ENCODE results near the gene ATP6V0A4.
"Not testable (repeated sequence)": the region's sequence is repeated elsewhere in the genome, so short reads cannot be mapped to it uniquely, and the experiment has no call there.

The ATP6V0A4 gene

GRCh38 chr7:138809346-138809745, 11.3 kb upstream of the ATP6V0A4 start:
- Histone ChIP-seq H3K4me3 (ENCODE audit: low read depth in 1 of 5, low read length in 5 of 5) (no peak overlapping the region), H3K4me1 (ENCODE audit: control insufficient read depth in 5 of 5, insufficient read depth in 5 of 5, low read length in 5 of 5) (no peaks in the 10 kb centered on the region), H3K9ac (ENCODE audit: low read length in 5 of 5) (no peak overlapping the region), H3K27me3 (ENCODE audit: control insufficient read depth in 5 of 5, insufficient read depth in 4 of 5, low read length in 5 of 5) (no peaks in the 10 kb centered on the region), H3K36me3 (ENCODE audit: control insufficient read depth in 5 of 5, insufficient read depth in 5 of 5, low read length in 5 of 5) (no peaks in the 10 kb centered on the region), H3K27ac (ENCODE audit: low read depth, low read length) (no peak overlapping the region), H3K9me3 (ENCODE audit: control insufficient read depth in 5 of 5, low read length in 5 of 5) (peaks cover 0 to 8% (median 4%) of the 10 kb centered on the region in 5 donors)

DNA sequence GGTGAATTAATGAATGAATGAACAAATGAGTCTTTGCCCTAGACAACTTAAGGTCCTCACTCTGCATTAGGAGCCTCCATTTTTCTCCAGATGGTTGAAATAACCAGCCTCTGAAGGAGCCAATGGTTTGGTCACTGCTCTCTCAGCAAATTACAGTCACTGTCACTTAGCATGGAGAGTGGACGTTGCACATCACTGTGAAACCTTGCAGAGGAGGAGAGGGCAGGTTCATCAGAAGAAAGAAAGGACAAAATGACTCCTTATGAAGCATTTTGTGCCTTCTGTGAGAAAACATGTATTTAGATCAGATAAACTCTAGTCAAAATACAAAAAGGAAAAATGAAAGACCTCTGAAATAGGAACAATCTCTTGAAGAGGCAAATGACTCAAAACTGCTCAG, 6.6 kb upstream of the ATP6V0A4 start:
- H3K27me3 ChIP-seq (ENCODE audit: control insufficient read depth in 5 of 5, insufficient read depth in 4 of 5, low read length in 5 of 5) = peaks cover 0 to 3% (median 0%) of the 10 kb centered on the region in 5 donors
- H3K9me3 ChIP-seq (ENCODE audit: control insufficient read depth in 5 of 5, low read length in 5 of 5) = peaks cover 0 to 6% (median 4%) of the 10 kb centered on the region in 5 donors
- H3K36me3 ChIP-seq (ENCODE audit: control insufficient read depth in 5 of 5, insufficient read depth in 5 of 5, low read length in 5 of 5) = no peaks in the 10 kb centered on the region
- H3K4me1 ChIP-seq (ENCODE audit: control insufficient read depth in 5 of 5, insufficient read depth in 5 of 5, low read length in 5 of 5) = no peaks in the 10 kb centered on the region
- no peak overlapping the region for H3K27ac ChIP-seq (ENCODE audit: low read depth, low read length)
- H3K9ac ChIP-seq (ENCODE audit: low read length in 5 of 5) = no peak overlapping the region
- no peak overlapping the region for H3K4me3 ChIP-seq (ENCODE audit: low read depth in 1 of 5, low read length in 5 of 5)

- Histone ChIP-seq H3K9me3 (ENCODE audit: control insufficient read depth in 5 of 5, low read length in 5 of 5) (peaks cover 0 to 4% (median 3%) of the 10 kb centered on the region in 5 donors), H3K27me3 (ENCODE audit: control insufficient read depth in 5 of 5, insufficient read depth in 4 of 5, low read length in 5 of 5) (peaks cover 0 to 8% (median 1%) of the 10 kb centered on the region in 5 donors), H3K27ac (ENCODE audit: low read depth, low read length) (no peak overlapping the region), H3K36me3 (ENCODE audit: control insufficient read depth in 5 of 5, insufficient read depth in 5 of 5, low read length in 5 of 5) (no peaks in the 10 kb centered on the region), H3K4me1 (ENCODE audit: control insufficient read depth in 5 of 5, insufficient read depth in 5 of 5, low read length in 5 of 5) (no peaks in the 10 kb centered on the region), H3K9ac (ENCODE audit: low read length in 5 of 5) (no peak overlapping the region), H3K4me3 (ENCODE audit: low read depth in 1 of 5, low read length in 5 of 5) (no peak overlapping the region)
These were observed 4.7 kb upstream of the ATP6V0A4 start for GRCh38 chr7:138802706-138803105.

- Histone ChIP-seq H3K4me1 (ENCODE audit: control insufficient read depth in 5 of 5, insufficient read depth in 5 of 5, low read length in 5 of 5) (no peaks in the 10 kb centered on the region), H3K27me3 (ENCODE audit: control insufficient read depth in 5 of 5, insufficient read depth in 4 of 5, low read length in 5 of 5) (peaks cover 0 to 10% (median 4%) of the 10 kb centered on the region in 5 donors), H3K27ac (ENCODE audit: low read depth, low read length) (no peak overlapping the region), H3K9me3 (ENCODE audit: control insufficient read depth in 5 of 5, low read length in 5 of 5) (no peaks in the 10 kb centered on the region), H3K36me3 (ENCODE audit: control insufficient read depth in 5 of 5, insufficient read depth in 5 of 5, low read length in 5 of 5) (no peaks in the 10 kb centered on the region), H3K9ac (ENCODE audit: low read length in 5 of 5) (no peak overlapping the region), H3K4me3 (ENCODE audit: low read depth in 1 of 5, low read length in 5 of 5) (no peak overlapping the region)
These were observed 3.3 kb upstream of the ATP6V0A4 start for GRCh38 chr7:138801256-138801655.

GRCh38 chr7:138799336-138800000, 1.5 kb upstream of the ATP6V0A4 start:
- no peak overlapping the region for H3K27ac ChIP-seq (ENCODE audit: low read depth, low read length)
- no peaks in the 10 kb centered on the region for H3K4me1 ChIP-seq (ENCODE audit: control insufficient read depth in 5 of 5, insufficient read depth in 5 of 5, low read length in 5 of 5)
- H3K27me3 ChIP-seq (ENCODE audit: control insufficient read depth in 5 of 5, insufficient read depth in 4 of 5, low read length in 5 of 5) = peaks cover 0 to 10% (median 7%) of the 10 kb centered on the region in 5 donors
- H3K4me3 ChIP-seq (ENCODE audit: low read depth in 1 of 5, low read length in 5 of 5) = no peak overlapping the region
- H3K36me3 ChIP-seq (ENCODE audit: control insufficient read depth in 5 of 5, insufficient read depth in 5 of 5, low read length in 5 of 5) = no peaks in the 10 kb centered on the region
- H3K9me3 ChIP-seq (ENCODE audit: control insufficient read depth in 5 of 5, low read length in 5 of 5) = no peaks in the 10 kb centered on the region
- no peak overlapping the region for H3K9ac ChIP-seq (ENCODE audit: low read length in 5 of 5)

- Histone ChIP-seq H3K36me3 (ENCODE audit: control insufficient read depth in 5 of 5, insufficient read depth in 5 of 5, low read length in 5 of 5) (no peaks in the 10 kb centered on the region), H3K9me3 (ENCODE audit: control insufficient read depth in 5 of 5, low read length in 5 of 5) (no peaks in the 10 kb centered on the region), H3K27me3 (ENCODE audit: control insufficient read depth in 5 of 5, insufficient read depth in 4 of 5, low read length in 5 of 5) (peaks cover 0 to 10% (median 7%) of the 10 kb centered on the region in 5 donors), H3K9ac (ENCODE audit: low read length in 5 of 5) (no peak overlapping the region), H3K27ac (ENCODE audit: low read depth, low read length) (no peak overlapping the region), H3K4me1 (ENCODE audit: control insufficient read depth in 5 of 5, insufficient read depth in 5 of 5, low read length in 5 of 5) (no peaks in the 10 kb centered on the region), H3K4me3 (ENCODE audit: low read depth in 1 of 5, low read length in 5 of 5) (no peak overlapping the region)
These were observed 840 bp upstream of the ATP6V0A4 start for GRCh38 chr7:138798836-138799235.

DNA sequence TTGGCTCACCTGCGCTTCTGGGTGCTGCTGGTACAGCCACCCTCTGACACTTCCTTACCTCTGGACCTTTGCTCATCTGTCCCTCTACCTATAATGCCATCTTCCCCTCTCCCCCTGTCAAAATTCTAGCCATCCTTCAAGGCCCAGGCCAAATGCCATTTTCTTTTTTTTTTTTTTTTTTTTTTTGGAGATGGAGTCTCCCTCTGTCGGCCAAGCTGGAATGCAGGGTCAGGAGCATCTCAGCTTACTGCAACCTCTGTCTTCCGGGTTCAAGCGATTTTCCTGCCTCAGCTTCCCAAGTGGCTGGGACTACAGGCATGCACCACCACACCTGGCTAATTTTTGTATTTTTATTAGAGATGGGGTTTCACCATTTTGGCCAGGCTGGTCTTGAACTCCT, 950 bp downstream of the ATP6V0A4 start:
- not testable (repeated sequence) for H3K27ac ChIP-seq (ENCODE audit: low read depth, low read length); H3K9ac ChIP-seq (ENCODE audit: low read length in 5 of 5); H3K9me3 ChIP-seq (ENCODE audit: control insufficient read depth in 5 of 5, low read length in 5 of 5); H3K4me3 ChIP-seq (ENCODE audit: low read depth in 1 of 5, low read length in 5 of 5); H3K36me3 ChIP-seq (ENCODE audit: control insufficient read depth in 5 of 5, insufficient read depth in 5 of 5, low read length in 5 of 5); H3K4me1 ChIP-seq (ENCODE audit: control insufficient read depth in 5 of 5, insufficient read depth in 5 of 5, low read length in 5 of 5)
- peaks cover 0 to 10% (median 5%) of the 10 kb centered on the region in 5 donors for H3K27me3 ChIP-seq (ENCODE audit: control insufficient read depth in 5 of 5, insufficient read depth in 4 of 5, low read length in 5 of 5)

DNA sequence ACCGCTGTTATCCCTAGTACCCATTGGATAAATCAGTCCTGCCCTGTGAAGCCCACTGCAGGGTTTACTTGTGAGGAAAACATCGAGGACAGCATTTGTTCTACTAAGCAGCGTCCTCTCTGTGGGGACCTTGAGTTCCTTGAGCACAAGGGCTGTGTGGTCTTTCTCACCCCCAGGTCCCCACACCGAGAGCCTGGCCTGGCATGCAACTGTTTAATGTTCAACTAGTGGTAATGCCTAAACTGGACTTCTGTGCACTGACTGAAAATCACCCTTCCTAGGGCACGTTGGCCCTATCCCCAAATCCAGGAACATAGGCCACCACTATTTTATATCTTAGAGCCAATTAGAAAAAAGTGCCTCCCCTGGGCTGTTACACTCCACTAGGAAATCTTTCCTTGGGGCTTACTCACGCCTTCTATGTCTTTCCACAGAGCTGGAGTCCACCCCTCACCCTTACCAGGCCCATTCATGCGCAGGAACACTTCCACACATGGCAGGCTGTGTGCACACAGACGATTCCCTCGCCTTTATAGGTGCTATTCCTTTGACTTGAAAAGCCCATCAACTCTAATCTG, 1.9 kb downstream of the ATP6V0A4 start:
- H3K4me3 ChIP-seq (ENCODE audit: low read depth in 1 of 5, low read length in 5 of 5) = no peak overlapping the region
- no peak overlapping the region for H3K27ac ChIP-seq (ENCODE audit: low read depth, low read length)
- no peaks in the 10 kb centered on the region for H3K9me3 ChIP-seq (ENCODE audit: control insufficient read depth in 5 of 5, low read length in 5 of 5)
- no peaks in the 10 kb centered on the region for H3K4me1 ChIP-seq (ENCODE audit: control insufficient read depth in 5 of 5, insufficient read depth in 5 of 5, low read length in 5 of 5)
- H3K36me3 ChIP-seq (ENCODE audit: control insufficient read depth in 5 of 5, insufficient read depth in 5 of 5, low read length in 5 of 5) = no peaks in the 10 kb centered on the region
- H3K9ac ChIP-seq (ENCODE audit: low read length in 5 of 5) = no peak overlapping the region
- peaks cover 0 to 10% (median 5%) of the 10 kb centered on the region in 5 donors for H3K27me3 ChIP-seq (ENCODE audit: control insufficient read depth in 5 of 5, insufficient read depth in 4 of 5, low read length in 5 of 5)

DNA sequence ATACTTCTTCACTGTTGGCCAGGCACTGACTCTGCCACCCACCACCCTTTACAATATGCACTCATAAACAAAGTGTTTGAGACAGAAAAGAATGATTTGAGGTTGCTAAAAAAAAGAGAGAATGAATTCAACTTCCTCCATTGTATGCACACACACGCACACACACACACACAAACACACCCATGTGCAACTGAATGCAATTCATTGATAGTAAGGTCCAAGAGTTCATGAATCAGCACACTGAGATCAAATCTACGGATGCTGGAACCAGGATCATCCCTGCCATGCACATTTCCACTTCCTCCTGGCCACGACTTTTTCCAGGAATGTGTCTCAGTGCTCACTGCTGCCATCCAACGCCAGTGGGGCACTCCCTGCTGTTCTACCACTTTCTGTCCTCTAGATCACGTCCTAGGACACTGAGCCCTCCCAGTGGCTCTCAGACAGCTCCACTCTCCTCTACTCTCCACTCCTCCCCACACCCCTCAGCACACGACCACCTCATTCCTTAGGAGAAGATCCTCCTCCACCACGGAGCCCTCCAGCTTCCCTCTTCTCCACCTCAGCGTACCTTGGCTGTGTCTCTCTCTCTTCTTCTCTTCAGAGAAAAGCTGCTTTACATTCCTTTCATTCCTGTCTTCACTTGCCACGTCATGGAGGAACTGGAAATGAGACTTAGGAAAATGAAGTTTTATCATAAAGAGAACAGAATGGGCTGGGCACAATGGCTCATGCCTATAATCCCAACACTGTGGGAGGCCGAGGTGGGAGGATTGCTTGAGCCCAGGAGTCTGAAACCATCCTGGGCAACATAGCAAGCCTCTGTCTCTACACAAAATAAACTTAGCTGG, 12.2 kb downstream of the ATP6V0A4 start:
- no peak overlapping the region for H3K4me3 ChIP-seq (ENCODE audit: low read depth in 1 of 5, low read length in 5 of 5)
- H3K9ac ChIP-seq (ENCODE audit: low read length in 5 of 5) = no peak overlapping the region
- H3K36me3 ChIP-seq (ENCODE audit: control insufficient read depth in 5 of 5, insufficient read depth in 5 of 5, low read length in 5 of 5) = no peaks in the 10 kb centered on the region
- peaks cover 0 to 4% (median 0%) of the 10 kb centered on the region in 5 donors for H3K9me3 ChIP-seq (ENCODE audit: control insufficient read depth in 5 of 5, low read length in 5 of 5)
- H3K27me3 ChIP-seq (ENCODE audit: control insufficient read depth in 5 of 5, insufficient read depth in 4 of 5, low read length in 5 of 5) = peaks cover 0 to 3% (median 0%) of the 10 kb centered on the region in 5 donors
- no peaks in the 10 kb centered on the region for H3K4me1 ChIP-seq (ENCODE audit: control insufficient read depth in 5 of 5, insufficient read depth in 5 of 5, low read length in 5 of 5)
- H3K27ac ChIP-seq (ENCODE audit: low read depth, low read length) = no peak overlapping the region

- peaks cover 0 to 3% (median 0%) of the 10 kb centered on the region in 5 donors for H3K27me3 ChIP-seq (ENCODE audit: control insufficient read depth in 5 of 5, insufficient read depth in 4 of 5, low read length in 5 of 5)
- no peak overlapping the region for H3K9ac ChIP-seq (ENCODE audit: low read length in 5 of 5)
- peaks cover 0 to 4% (median 0%) of the 10 kb centered on the region in 5 donors for H3K9me3 ChIP-seq (ENCODE audit: control insufficient read depth in 5 of 5, low read length in 5 of 5)
- H3K4me1 ChIP-seq (ENCODE audit: control insufficient read depth in 5 of 5, insufficient read depth in 5 of 5, low read length in 5 of 5) = no peaks in the 10 kb centered on the region
- H3K36me3 ChIP-seq (ENCODE audit: control insufficient read depth in 5 of 5, insufficient read depth in 5 of 5, low read length in 5 of 5) = no peaks in the 10 kb centered on the region
- no peak overlapping the region for H3K4me3 ChIP-seq (ENCODE audit: low read depth in 1 of 5, low read length in 5 of 5)
- H3K27ac ChIP-seq (ENCODE audit: low read depth, low read length) = no peak overlapping the region
These were observed 13.3 kb downstream of the ATP6V0A4 start for GRCh38 chr7:138784692-138785091.
